ENCODE results near the gene GAGE13.
"Not testable (repeated sequence)": the region's sequence is repeated elsewhere in the genome, so short reads cannot be mapped to it uniquely, and the experiment has no call there.

GAGE13 gene

DNA sequence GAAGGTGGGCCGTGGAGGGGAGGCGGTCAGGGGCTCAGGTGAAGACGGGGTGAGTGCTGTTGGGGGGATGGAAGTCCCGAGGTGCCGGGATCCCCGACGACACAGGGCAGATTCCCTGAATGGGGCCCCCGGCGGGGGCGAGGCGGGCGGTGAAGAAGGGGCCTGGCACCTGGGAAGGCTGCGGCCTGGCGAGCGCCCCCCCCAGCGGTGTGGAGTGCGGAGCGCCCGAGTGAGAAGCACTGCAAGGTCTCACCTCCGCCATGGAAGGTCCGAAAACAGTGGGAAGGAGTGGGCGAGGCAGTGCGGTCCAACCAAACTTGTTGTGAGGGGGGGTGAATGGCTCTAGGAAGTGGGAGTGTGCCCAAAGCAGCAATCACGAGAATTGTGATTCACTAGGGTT lies 10.1 kb downstream of the GAGE13 start:
- peak; percentile 49 for DNase-seq

- DNase-seq: not testable (repeated sequence)
Observed at GRCh38 chrX:49344496-49345175, 13.3 kb downstream of the GAGE13 start.

DNA sequence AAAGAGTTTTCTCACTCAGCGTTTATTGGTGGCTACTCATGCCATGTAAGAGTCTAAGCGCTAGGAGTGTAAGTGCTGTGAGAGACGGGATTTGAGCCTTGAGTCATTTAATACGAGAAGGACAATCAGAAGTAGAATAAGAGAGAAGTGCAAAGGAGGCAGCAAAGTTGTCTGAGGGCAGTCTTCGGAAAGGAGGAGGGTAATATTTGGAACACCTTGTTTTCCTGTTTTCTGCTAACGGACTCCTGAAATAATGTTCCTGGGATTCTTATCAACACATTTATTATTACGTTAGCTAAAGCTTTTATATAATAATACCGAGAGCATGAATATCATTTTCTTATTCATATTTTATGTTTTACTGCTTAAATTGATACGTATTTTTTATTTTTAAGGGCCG lies 14.0 kb downstream of the GAGE13 start:
- not testable (repeated sequence) for DNase-seq

DNA sequence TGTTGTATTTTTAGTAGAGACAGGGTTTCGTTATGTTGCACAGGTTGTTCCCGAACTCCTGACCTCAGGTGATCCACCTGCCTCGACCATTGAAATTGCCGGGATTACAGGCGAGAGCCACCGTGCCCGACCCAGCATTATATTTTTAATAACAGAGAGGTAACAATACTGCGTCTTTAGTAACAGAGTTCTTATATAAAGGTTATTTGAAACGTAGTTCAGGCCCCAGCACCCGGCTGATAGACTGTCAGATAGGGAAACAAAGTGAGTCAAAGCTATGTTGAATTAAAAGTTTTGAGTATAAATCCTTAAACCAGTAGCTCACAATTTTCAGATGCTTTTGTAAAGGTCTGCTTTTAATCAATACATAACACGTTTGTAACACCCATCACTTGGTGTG lies 14.8 kb downstream of the GAGE13 start:
- not testable (repeated sequence) for DNase-seq
